NCI-H345 treated with DMSO at 0.1 percent for 48 hours (cell line): ENCODE measurements around the gene ALKBH2.

ENCODE experiments used
- DNase-seq: peaks from one replicate; lab custom pipeline; 2025; ENCODE audit not compliant: unreplicated experiment; lab: John Stamatoyannopoulos, UW

ALKBH2 gene

GRCh38 chr12:109093022-109093918, at the start of gene ALKBH2:
Gene ALKBH2 (minus strand): TSS chr12:109093472. CDS start chr12:109092786, 686 bp downstream.
- DNase-seq: peak; percentile 93

- no peak for DNase-seq
Measured at GRCh38 chr12:109140560-109140959, 47.3 kb upstream of the ALKBH2 start.

- no peak for DNase-seq
Measured at GRCh38 chr12:109139791-109140190, 46.5 kb upstream of the ALKBH2 start.

- DNase-seq: no peak
Measured at GRCh38 chr12:109139360-109139759, 46.1 kb upstream of the ALKBH2 start.

GRCh38 chr12:109137055-109137454, 43.8 kb upstream of the ALKBH2 start:
- no peak for DNase-seq

GRCh38 chr12:109134186-109134917, 41.1 kb upstream of the ALKBH2 start:
- no peak for DNase-seq

GRCh38 chr12:109131154-109132050, 38.1 kb upstream of the ALKBH2 start:
- no peak for DNase-seq

- no peak for DNase-seq
Measured at GRCh38 chr12:109130297-109131153, 37.3 kb upstream of the ALKBH2 start.

- DNase-seq: no peak
Measured at GRCh38 chr12:109127533-109128242, 34.4 kb upstream of the ALKBH2 start.

GRCh38 chr12:109126784-109127183, 33.5 kb upstream of the ALKBH2 start:
- DNase-seq: no peak

- no peak for DNase-seq
Measured at GRCh38 chr12:109125791-109126190, 32.5 kb upstream of the ALKBH2 start.

GRCh38 chr12:109124878-109125648, 31.8 kb upstream of the ALKBH2 start:
- no peak for DNase-seq

- no peak for DNase-seq
Measured at GRCh38 chr12:109121346-109121880, 28.1 kb upstream of the ALKBH2 start.

GRCh38 chr12:109120557-109120956, 27.3 kb upstream of the ALKBH2 start:
- no peak for DNase-seq

- no peak for DNase-seq
Measured at GRCh38 chr12:109120095-109120494, 26.8 kb upstream of the ALKBH2 start.

- DNase-seq: no peak
Measured at GRCh38 chr12:109116611-109116949, 23.3 kb upstream of the ALKBH2 start.

GRCh38 chr12:109115758-109116610, 22.7 kb upstream of the ALKBH2 start, which contains the start of gene ACACB:
Gene ACACB (plus strand): TSS chr12:109116587. CDS start chr12:109139406, 22,819 bp downstream.
- no peak for DNase-seq

- no peak for DNase-seq
Measured at GRCh38 chr12:109115404-109115757, 22.1 kb upstream of the ALKBH2 start.
